Stimulated activated naive B cell treated with anti-CD40 and anti-IgM and Interleukin-4, amounts not matched to agents 10 μg/mL and 1 μg/mL and 100 μg/mL, for 72 hours (primary cell): ENCODE results near the gene NKIRAS2.

Experiments used
- ATAC-seq, 2 donors: fragments of 150-1000 bp; cut with Tn5 transposase; replicated peaks; 2 replicates each; pipeline ENCODE4 v1.10.0; 2021; ENCODE audit warnings: moderate library complexity in 1 of 2
- DNase-seq: peaks from one replicate; pipeline ENCODE4 v3.0.0; 2021
- H3K27ac Mint-ChIP-seq: one replicate; pipeline ENCODE4 v1.8.0; 2022; ENCODE audit warnings: mild to moderate bottlenecking, mixed read lengths
- H3K27me3 Mint-ChIP-seq, 2 donors: one replicate each; pipeline ENCODE4 v1.8.0; 2022; ENCODE audit warnings: mixed read lengths in 2 of 2
- H3K36me3 Mint-ChIP-seq, 2 donors: one replicate each; pipeline ENCODE4 v1.8.0; 2022; ENCODE audit warnings: mixed read lengths in 2 of 2, mild to moderate bottlenecking in 1 of 2
- H3K4me1 Mint-ChIP-seq, 2 donors: one replicate each; pipeline ENCODE4 v1.8.0; 2022; ENCODE audit warnings: mixed read lengths in 2 of 2, mild to moderate bottlenecking in 1 of 2
- H3K4me3 Mint-ChIP-seq, 2 donors: one replicate each; pipeline ENCODE4 v1.8.0; 2022; ENCODE audit warnings: mild to moderate bottlenecking in 2 of 2, mixed read lengths in 2 of 2, moderate library complexity in 1 of 2
- H3K9me3 Mint-ChIP-seq, 2 donors: one replicate each; pipeline ENCODE4 v1.8.0; 2022; ENCODE audit warnings: mixed read lengths in 2 of 2, mild to moderate bottlenecking in 1 of 2

The NKIRAS2 gene

GRCh38 chr17:42026857-42027589 is 7.1 kb downstream of the NKIRAS2 start:
- H3K9me3 Mint-ChIP-seq: no peaks in the 10 kb centered on the region
- peaks cover 22 to 39% of the 10 kb centered on the region in 2 donors for H3K4me1 Mint-ChIP-seq
- DNase-seq (no peak), ATAC-seq (no peak)
- H3K36me3 Mint-ChIP-seq: peaks cover 29 to 43% of the 10 kb centered on the region in 2 donors
- no peak overlapping the region for H3K27ac Mint-ChIP-seq
- H3K27me3 Mint-ChIP-seq: peaks cover 0 to 14% of the 10 kb centered on the region in 2 donors
- H3K4me3 Mint-ChIP-seq: no peak overlapping the region

GRCh38 chr17:42027590-42027889 is 7.7 kb downstream of the NKIRAS2 start:
- peaks cover 19 to 34% of the 10 kb centered on the region in 2 donors for H3K4me1 Mint-ChIP-seq
- no peaks in the 10 kb centered on the region for H3K9me3 Mint-ChIP-seq
- H3K4me3 Mint-ChIP-seq: no peak overlapping the region
- peaks cover 25 to 38% of the 10 kb centered on the region in 2 donors for H3K36me3 Mint-ChIP-seq
- H3K27ac Mint-ChIP-seq: no peak overlapping the region
- peaks cover 0 to 14% of the 10 kb centered on the region in 2 donors for H3K27me3 Mint-ChIP-seq
- DNase-seq (no peak), ATAC-seq (no peak)

GRCh38 chr17:42027961-42028790 is 8.3 kb downstream of the NKIRAS2 start:
- Mint-ChIP-seq H3K9me3 (no peaks in the 10 kb centered on the region), H3K4me3 (no peak overlapping the region), H3K27ac (no peak overlapping the region), H3K36me3 (peaks cover 23 to 38% of the 10 kb centered on the region in 2 donors), H3K4me1 (peaks cover 19 to 28% of the 10 kb centered on the region in 2 donors), H3K27me3 (peaks cover 0 to 14% of the 10 kb centered on the region in 2 donors)
- DNase-seq: no peak
- ATAC-seq: no peak

- H3K36me3 Mint-ChIP-seq: peaks cover 19 to 32% of the 10 kb centered on the region in 2 donors
- no peak overlapping the region for H3K27ac Mint-ChIP-seq
- H3K9me3 Mint-ChIP-seq: no peaks in the 10 kb centered on the region
- peaks cover 2 to 16% of the 10 kb centered on the region in 2 donors for H3K27me3 Mint-ChIP-seq
- no peak overlapping the region for H3K4me3 Mint-ChIP-seq
- H3K4me1 Mint-ChIP-seq: peaks cover 16 to 25% of the 10 kb centered on the region in 2 donors
- ATAC-seq (no peak), DNase-seq (no peak)
Measured at GRCh38 chr17:42028791-42029127, 8.9 kb downstream of the NKIRAS2 start.

GRCh38 chr17:42031584-42031983 is 11.7 kb downstream of the NKIRAS2 start:
- Mint-ChIP-seq H3K4me1 (peaks cover 0 to 1% of the 10 kb centered on the region in 2 donors), H3K4me3 (no peak overlapping the region), H3K27me3 (peaks cover 8 to 21% of the 10 kb centered on the region in 2 donors), H3K27ac (no peak overlapping the region), H3K9me3 (no peaks in the 10 kb centered on the region), H3K36me3 (peaks cover 7 to 10% of the 10 kb centered on the region in 2 donors)
- DNase-seq (no peak), ATAC-seq (no peak)

- Mint-ChIP-seq H3K27me3 (peaks cover 8 to 11% of the 10 kb centered on the region in 2 donors), H3K4me3 (no peak overlapping the region), H3K4me1 (peaks cover 0 to 1% of the 10 kb centered on the region in 2 donors), H3K9me3 (no peaks in the 10 kb centered on the region), H3K27ac (no peak overlapping the region), H3K36me3 (peaks cover 0 to 1% of the 10 kb centered on the region in 2 donors)
- ATAC-seq: no peak
- no peak for DNase-seq
Measured at GRCh38 chr17:42034059-42034458, 14.2 kb downstream of the NKIRAS2 start.

- Mint-ChIP-seq H3K36me3 (peaks cover 0 to 1% of the 10 kb centered on the region in 2 donors), H3K27ac (no peak overlapping the region), H3K4me1 (peaks cover 0 to 1% of the 10 kb centered on the region in 2 donors), H3K9me3 (no peaks in the 10 kb centered on the region), H3K4me3 (no peak overlapping the region), H3K27me3 (peaks cover 8 to 14% of the 10 kb centered on the region in 2 donors)
- ATAC-seq (peak; percentile 27 to 61), DNase-seq (no peak)
Measured at GRCh38 chr17:42038221-42038973, 18.5 kb downstream of the NKIRAS2 start.

GRCh38 chr17:42039794-42040763 is 20.2 kb downstream of the NKIRAS2 start:
- ATAC-seq: no peak
- no peak for DNase-seq
- Mint-ChIP-seq H3K27ac (no peak overlapping the region), H3K4me3 (peak overlapping the region in 1 of 2 donors; percentile 14), H3K9me3 (no peaks in the 10 kb centered on the region), H3K4me1 (no peaks in the 10 kb centered on the region), H3K27me3 (peaks cover 0 to 6% of the 10 kb centered on the region in 2 donors), H3K36me3 (no peaks in the 10 kb centered on the region)

- H3K27ac Mint-ChIP-seq: no peak overlapping the region
- DNase-seq (no peak), ATAC-seq (no peak)
- no peaks in the 10 kb centered on the region for H3K9me3 Mint-ChIP-seq
- H3K36me3 Mint-ChIP-seq: no peaks in the 10 kb centered on the region
- peaks cover 0 to 6% of the 10 kb centered on the region in 2 donors for H3K27me3 Mint-ChIP-seq
- H3K4me3 Mint-ChIP-seq: no peak overlapping the region
- H3K4me1 Mint-ChIP-seq: no peaks in the 10 kb centered on the region
Measured at GRCh38 chr17:42040818-42041217, 20.9 kb downstream of the NKIRAS2 start.

- no peaks in the 10 kb centered on the region for H3K9me3 Mint-ChIP-seq
- peaks cover 0 to 6% of the 10 kb centered on the region in 2 donors for H3K27me3 Mint-ChIP-seq
- no peaks in the 10 kb centered on the region for H3K36me3 Mint-ChIP-seq
- no peaks in the 10 kb centered on the region for H3K4me1 Mint-ChIP-seq
- H3K4me3 Mint-ChIP-seq: no peak overlapping the region
- ATAC-seq (no peak), DNase-seq (no peak)
- no peak overlapping the region for H3K27ac Mint-ChIP-seq
Measured at GRCh38 chr17:42041619-42042018, 21.7 kb downstream of the NKIRAS2 start.

GRCh38 chr17:42042598-42043319 is 22.9 kb downstream of the NKIRAS2 start:
- Mint-ChIP-seq H3K36me3 (no peaks in the 10 kb centered on the region), H3K27me3 (peaks cover 0 to 3% of the 10 kb centered on the region in 2 donors), H3K27ac (no peak overlapping the region), H3K4me1 (no peaks in the 10 kb centered on the region), H3K4me3 (no peak overlapping the region), H3K9me3 (no peaks in the 10 kb centered on the region)
- DNase-seq (no peak), ATAC-seq (no peak)

- ATAC-seq (no peak), DNase-seq (no peak)
- peaks cover 3% of the 10 kb centered on the region in 2 donors for H3K4me1 Mint-ChIP-seq
- H3K36me3 Mint-ChIP-seq: no peaks in the 10 kb centered on the region
- H3K27ac Mint-ChIP-seq: no peak overlapping the region
- H3K9me3 Mint-ChIP-seq: no peaks in the 10 kb centered on the region
- peaks cover 10 to 14% of the 10 kb centered on the region in 2 donors for H3K27me3 Mint-ChIP-seq
- no peak overlapping the region for H3K4me3 Mint-ChIP-seq
Measured at GRCh38 chr17:42045719-42046118, 25.8 kb downstream of the NKIRAS2 start.

GRCh38 chr17:42047343-42047742 is 27.5 kb downstream of the NKIRAS2 start:
- DNase-seq (no peak), ATAC-seq (no peak)
- H3K36me3 Mint-ChIP-seq: no peaks in the 10 kb centered on the region
- no peak overlapping the region for H3K4me3 Mint-ChIP-seq
- H3K27me3 Mint-ChIP-seq: peaks cover 25 to 30% of the 10 kb centered on the region in 2 donors
- no peaks in the 10 kb centered on the region for H3K9me3 Mint-ChIP-seq
- peaks cover 7% of the 10 kb centered on the region in 2 donors for H3K4me1 Mint-ChIP-seq
- no peak overlapping the region for H3K27ac Mint-ChIP-seq
